ENCODE data around the gene RAP2B. TPM values are rescaled to one million over a fixed set of nuclear protein-coding genes. Genes with fewer than 3 reads are reported as not detected.

Gene RAP2B
- total RNA-seq, 1 experiment from 2014 or later, result 18.2 TPM

DNA sequence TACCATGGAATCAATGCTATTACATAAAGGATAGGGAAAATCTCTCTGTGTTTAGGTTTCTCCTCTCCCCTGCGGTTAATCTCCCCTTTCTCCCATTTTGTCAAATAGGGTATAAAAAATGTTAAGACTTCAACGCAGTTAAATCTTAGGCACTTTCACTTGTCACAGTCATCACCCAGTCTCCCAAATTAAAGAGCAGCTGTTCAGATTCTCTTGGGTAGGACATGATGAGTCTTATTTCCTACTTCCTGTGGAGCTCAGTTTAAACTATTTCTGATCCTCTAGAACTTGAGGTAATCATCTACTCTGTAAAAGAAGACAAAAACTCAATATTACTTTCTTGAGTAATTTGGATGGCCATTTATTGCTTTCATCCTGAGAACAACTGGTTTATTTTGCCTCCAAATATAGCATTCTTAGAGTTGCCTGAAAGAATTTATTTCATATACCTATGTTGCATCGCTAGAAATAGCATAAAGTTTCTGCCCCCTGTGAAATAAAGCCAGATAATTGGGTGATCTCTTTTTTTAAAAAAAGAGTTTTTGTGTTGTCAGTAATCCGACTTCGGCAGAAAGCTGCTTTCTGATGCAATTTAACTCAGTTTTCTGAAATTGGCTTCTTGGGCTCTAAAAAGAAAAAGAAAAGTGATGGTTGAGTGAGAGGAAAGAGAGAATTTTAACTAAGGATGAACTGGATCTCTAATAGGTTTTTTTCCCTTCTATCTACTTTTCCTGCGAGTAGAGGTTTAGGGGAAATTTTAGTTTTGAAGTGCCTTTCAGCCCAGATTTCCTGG, 20.7 kb downstream of the RAP2B start:
- Histone ChIP-seq H3K23ac (ENCODE audit: insufficient read length, low read depth, low read length) (no peak overlapping the region), H3K4me2 (ENCODE audit: insufficient read depth, insufficient read length, low read length) (no peak overlapping the region), H2BK15ac (ENCODE audit: low read depth, low read length) (no peak overlapping the region), H4K20me1 (ENCODE audit: control insufficient read depth, insufficient read depth, insufficient read length) (no peaks in the 10 kb centered on the region), H3K79me2 (ENCODE audit: insufficient read depth, low read length) (no peaks in the 10 kb centered on the region), H3K14ac (ENCODE audit: insufficient read depth, low read length) (no peak overlapping the region), H3K18ac (ENCODE audit: insufficient read length, low read depth, low read length) (no peak overlapping the region), H4K5ac (ENCODE audit: insufficient read length, low read depth, low read length) (no peak overlapping the region), H2BK20ac (ENCODE audit: low read depth, low read length, poor library complexity, severe bottlenecking) (no peak overlapping the region), H2AK5ac (ENCODE audit: insufficient read length, low read length) (no peak overlapping the region), H3K4me1 (ENCODE audit: insufficient read depth, low read length) (no peaks in the 10 kb centered on the region), H3K9ac (ENCODE audit: extremely low read depth, insufficient read length, low read length) (no peak overlapping the region), H3T11ph (ENCODE audit: low read length) (no peak overlapping the region), H3K27ac (ENCODE audit: insufficient read length, low read depth, low read length) (no peak overlapping the region), H4K8ac (replicated peaks; ENCODE audit: insufficient read length, low read depth, low read length) (no peak overlapping the region), H3K4ac (ENCODE audit: low read depth, low read length) (no peak overlapping the region), H2AFZ (ENCODE audit: low read length) (no peak overlapping the region), H3K79me1 (ENCODE audit: insufficient read depth, low read depth, low read length, poor library complexity, severe bottlenecking) (no peaks in the 10 kb centered on the region), H2BK120ac (ENCODE audit: low read depth, low read length, poor library complexity, severe bottlenecking) (no peak overlapping the region), H3K56ac (ENCODE audit: insufficient read length, low read depth, low read length) (no peak overlapping the region), H2BK5ac (ENCODE audit: insufficient read length, low read length) (no peak overlapping the region), H3K27me3 (ENCODE audit: insufficient read depth, low read length) (no peaks in the 10 kb centered on the region), H2BK12ac (ENCODE audit: insufficient read length, low read depth, low read length) (no peak overlapping the region), H4K91ac (ENCODE audit: insufficient read length, low read depth, low read length) (no peak overlapping the region), H3K23me2 (ENCODE audit: insufficient read length, low read depth, low read length, poor library complexity, severe bottlenecking) (no peaks in the 10 kb centered on the region), H3K9me3 (ENCODE audit: control insufficient read depth, low read depth, low read length) (no peaks in the 10 kb centered on the region)
- Mint-ChIP-seq H3K27me3 (ENCODE audit: low read depth) (no peaks in the 10 kb centered on the region), H3K27ac (no peak overlapping the region; a peak in 1 of 7 replicates), H3K9me3 (no peaks in the 10 kb centered on the region), H3K4me3 (no peak overlapping the region), H3K36me3 (ENCODE audit: insufficient read depth in 1 of 3, low read depth in 3 of 3) (no peaks in the 10 kb centered on the region), H3K4me1 (no peaks in the 10 kb centered on the region)
- no CpG with 5 or more reads among the region's 6 CpGs for WGBS (ENCODE audit: extremely low coverage, insufficient read length, low lambda C conversion rate)
- TF ChIP-seq, protein P1, sequence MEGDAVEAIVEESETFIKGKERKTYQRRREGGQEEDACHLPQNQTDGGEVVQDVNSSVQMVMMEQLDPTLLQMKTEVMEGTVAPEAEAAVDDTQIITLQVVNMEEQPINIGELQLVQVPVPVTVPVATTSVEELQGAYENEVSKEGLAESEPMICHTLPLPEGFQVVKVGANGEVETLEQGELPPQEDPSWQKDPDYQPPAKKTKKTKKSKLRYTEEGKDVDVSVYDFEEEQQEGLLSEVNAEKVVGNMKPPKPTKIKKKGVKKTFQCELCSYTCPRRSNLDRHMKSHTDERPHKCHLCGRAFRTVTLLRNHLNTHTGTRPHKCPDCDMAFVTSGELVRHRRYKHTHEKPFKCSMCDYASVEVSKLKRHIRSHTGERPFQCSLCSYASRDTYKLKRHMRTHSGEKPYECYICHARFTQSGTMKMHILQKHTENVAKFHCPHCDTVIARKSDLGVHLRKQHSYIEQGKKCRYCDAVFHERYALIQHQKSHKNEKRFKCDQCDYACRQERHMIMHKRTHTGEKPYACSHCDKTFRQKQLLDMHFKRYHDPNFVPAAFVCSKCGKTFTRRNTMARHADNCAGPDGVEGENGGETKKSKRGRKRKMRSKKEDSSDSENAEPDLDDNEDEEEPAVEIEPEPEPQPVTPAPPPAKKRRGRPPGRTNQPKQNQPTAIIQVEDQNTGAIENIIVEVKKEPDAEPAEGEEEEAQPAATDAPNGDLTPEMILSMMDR (conservative IDR thresholded peaks at IDR 0.05), result no peak
- no peak for DNase-seq

All from H9 (cell line).